Activated CD4-positive, alpha-beta T cell treated with anti-CD3 and anti-CD28 coated beads for 36 hours (primary cell): ENCODE data around the gene UBN2. TPM values are rescaled to one million over a fixed set of nuclear protein-coding genes. Genes with fewer than 3 reads are reported as not detected.

ENCODE experiments used
- ATAC-seq: fragments of 200-7000 bp; cut with Tn5 transposase; one replicate; pipeline ENCODE4 v1.10.0; 2021; ENCODE audit warnings: mild to moderate bottlenecking, moderate library complexity
- CTCF ChIA-PET: fragments of 350-600 bp; sonication (Branson Sonifier 250); formaldehyde crosslinking; loops from one replicate; lab custom pipeline; 2021; ENCODE audit warnings: antibody characterized with exemption; lab: Charles Lee
- POLR2A ChIA-PET: fragments of 350-600 bp; sonication (Branson Sonifier 250); formaldehyde crosslinking; loops from one replicate; lab custom pipeline; 2021; ENCODE audit warnings: antibody characterized with exemption, inconsistent platforms; lab: Charles Lee
- DNase-seq: peaks from one replicate; pipeline ENCODE4 v3.0.0-alpha.2; 2020
- H3K27ac Mint-ChIP-seq: one replicate; pipeline ENCODE4 v1.8.0; 2021; ENCODE audit warnings: mixed read lengths
- H3K27me3 Mint-ChIP-seq: one replicate; pipeline ENCODE4 v1.8.0; 2021; ENCODE audit warnings: mixed read lengths
- H3K36me3 Mint-ChIP-seq: one replicate; pipeline ENCODE4 v1.8.0; 2021; ENCODE audit warnings: low read depth, mixed read lengths
- H3K4me1 Mint-ChIP-seq: one replicate; pipeline ENCODE4 v1.8.0; 2021; ENCODE audit warnings: mixed read lengths
- H3K4me3 Mint-ChIP-seq: one replicate; pipeline ENCODE4 v1.8.0; 2021; ENCODE audit warnings: mild to moderate bottlenecking, moderate library complexity, mixed read lengths
- H3K9me3 Mint-ChIP-seq: one replicate; pipeline ENCODE4 v1.8.0; 2021; ENCODE audit warnings: low read depth, mixed read lengths
- intact Hi-C, 2 experiments: fragments of 100-400 bp; cut with DNase I in 1 of 2; cut with micrococcal nuclease in 1 of 2; formaldehyde crosslinking; loops; one replicate each; pipeline versions ENCODE4 v1.14.2 to v1.15.1; 2022 to 2024; cut with DNase I, micrococcal nuclease
- total RNA-seq, 2 experiments: library from RNA; stranded (reverse); gene quantifications; one replicate each; pipeline ENCODE4 v1.2.3, GENCODE V29; 2021

UBN2 gene
- total RNA-seq, 2 experiments from 2014 or later = 8.3 to 11.8 TPM

GRCh38 chr7:139354729-139355128, 123.7 kb downstream of the UBN2 start:
- no peaks in the 10 kb centered on the region for H3K4me1 Mint-ChIP-seq

GRCh38 chr7:139355320-139355719, 124.3 kb downstream of the UBN2 start:
- Mint-ChIP-seq H3K27me3 (no peaks in the 10 kb centered on the region), H3K4me3 (no peak overlapping the region), H3K36me3 (peaks cover 12% of the 10 kb centered on the region), H3K27ac (no peak overlapping the region), H3K4me1 (no peaks in the 10 kb centered on the region), H3K9me3 (no peaks in the 10 kb centered on the region)
- intact Hi-C loops = loop anchor here in 1 of 2 experiments (5.0 kb wide), 1 partner anchor 893 kb away; the partner anchor contains the start of gene TRIM24
- ChIA-PET POLR2A (interaction anchor here (0.6 kb wide), 1 partner anchor 15 kb away, joined by 7 read pairs; no protein-coding TSS in a partner anchor), CTCF (interaction anchor here (1.4 kb wide), 1 partner anchor 16 kb away, joined by 3 read pairs; no protein-coding TSS in a partner anchor)
- no peak for ATAC-seq
- no peak for DNase-seq

More at GRCh38 chr7:139354729-139355128, 123.7 kb downstream of the UBN2 start:
- Mint-ChIP-seq H3K36me3 (peaks cover 11% of the 10 kb centered on the region), H3K9me3 (no peaks in the 10 kb centered on the region), H3K27me3 (no peaks in the 10 kb centered on the region), H3K4me3 (no peak overlapping the region), H3K27ac (no peak overlapping the region)
- no peak for DNase-seq
- POLR2A ChIA-PET = interaction anchor here (0.6 kb wide), 1 partner anchor 16 kb away, joined by 7 read pairs; no protein-coding TSS in a partner anchor
- intact Hi-C loops = loop anchor here in 1 of 2 experiments (5.0 kb wide), 1 partner anchor 892 kb away; the partner anchor contains the start of gene TRIM24
- CTCF ChIA-PET = interaction anchor here (0.7 kb wide), 1 partner anchor 9 kb away, joined by 3 read pairs; no protein-coding TSS in a partner anchor
- ATAC-seq = no peak

Other genes with a start within 250 kb of the UBN2 start
- gene KIAA1549, start 249.8 kb upstream of the UBN2 start, total RNA-seq = under 1 TPM; 0.46 to 0.53 TPM
- 10 to 100 TPM; 19.8 to 23.2 TPM for gene ZC3HAV1L, start 195.2 kb upstream of the UBN2 start, total RNA-seq
- gene ZC3HAV1, start 121.5 kb upstream of the UBN2 start, total RNA-seq = 100 to 1,000 TPM; 110 to 120 TPM
- gene FMC1, start 110.1 kb downstream of the UBN2 start, total RNA-seq = 1 to 10 TPM; 1.7 to 7.8 TPM
- gene LUC7L2, start 128.7 kb downstream of the UBN2 start, total RNA-seq = 100 to 1,000 TPM; 124 to 126 TPM